ENCODE data around the gene AFF3.

DNA sequence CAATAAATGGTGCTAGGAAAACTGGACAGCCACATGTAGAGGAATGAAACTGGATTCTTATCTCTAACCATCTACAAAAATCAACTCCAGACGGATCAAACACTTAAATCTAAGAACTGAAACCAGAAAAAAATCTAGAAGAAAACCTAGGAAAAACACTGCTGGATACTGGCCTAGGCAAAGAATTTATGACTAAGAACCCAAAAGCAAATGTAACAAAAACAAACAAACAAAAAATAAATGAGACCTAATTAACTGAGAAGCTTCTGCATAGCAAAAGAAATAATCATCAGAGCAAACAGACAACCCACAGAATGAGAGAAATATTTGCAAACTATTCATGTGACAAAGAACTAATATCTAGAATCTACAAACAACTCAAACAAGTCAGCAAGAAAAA, 338.5 kb downstream of the AFF3 start:
- TF ChIP-seq, protein P1, sequence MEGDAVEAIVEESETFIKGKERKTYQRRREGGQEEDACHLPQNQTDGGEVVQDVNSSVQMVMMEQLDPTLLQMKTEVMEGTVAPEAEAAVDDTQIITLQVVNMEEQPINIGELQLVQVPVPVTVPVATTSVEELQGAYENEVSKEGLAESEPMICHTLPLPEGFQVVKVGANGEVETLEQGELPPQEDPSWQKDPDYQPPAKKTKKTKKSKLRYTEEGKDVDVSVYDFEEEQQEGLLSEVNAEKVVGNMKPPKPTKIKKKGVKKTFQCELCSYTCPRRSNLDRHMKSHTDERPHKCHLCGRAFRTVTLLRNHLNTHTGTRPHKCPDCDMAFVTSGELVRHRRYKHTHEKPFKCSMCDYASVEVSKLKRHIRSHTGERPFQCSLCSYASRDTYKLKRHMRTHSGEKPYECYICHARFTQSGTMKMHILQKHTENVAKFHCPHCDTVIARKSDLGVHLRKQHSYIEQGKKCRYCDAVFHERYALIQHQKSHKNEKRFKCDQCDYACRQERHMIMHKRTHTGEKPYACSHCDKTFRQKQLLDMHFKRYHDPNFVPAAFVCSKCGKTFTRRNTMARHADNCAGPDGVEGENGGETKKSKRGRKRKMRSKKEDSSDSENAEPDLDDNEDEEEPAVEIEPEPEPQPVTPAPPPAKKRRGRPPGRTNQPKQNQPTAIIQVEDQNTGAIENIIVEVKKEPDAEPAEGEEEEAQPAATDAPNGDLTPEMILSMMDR (IDR thresholded peaks at IDR 0.05; ENCODE audit: low read length), result no peak
- TF ChIP-seq EZH2 (IDR thresholded peaks at IDR 0.05; ENCODE audit: borderline replicate concordance, low read length), result no peak

Measured in OCI-LY1 (cell line).